GM12872 (cell line): ENCODE results near the gene TMEM94.

Experiments used
- CTCF ChIP-seq: IDR thresholded peaks from 3 replicates; pipeline ENCODE4 v1.5.1; 2011; ENCODE audit warnings: low read depth, mild to moderate bottlenecking, low read length, moderate library complexity; ENCODE audit not compliant: insufficient read depth

Gene TMEM94

GRCh38 chr17:75440738-75441448, 15.5 kb upstream of the TMEM94 start:
- TF ChIP-seq CTCF, result no peak

GRCh38 chr17:75442168-75443103, 14.0 kb upstream of the TMEM94 start:
- no peak for TF ChIP-seq CTCF

- no peak for TF ChIP-seq CTCF
These were observed 11.1 kb upstream of the TMEM94 start for GRCh38 chr17:75445296-75445695.

DNA sequence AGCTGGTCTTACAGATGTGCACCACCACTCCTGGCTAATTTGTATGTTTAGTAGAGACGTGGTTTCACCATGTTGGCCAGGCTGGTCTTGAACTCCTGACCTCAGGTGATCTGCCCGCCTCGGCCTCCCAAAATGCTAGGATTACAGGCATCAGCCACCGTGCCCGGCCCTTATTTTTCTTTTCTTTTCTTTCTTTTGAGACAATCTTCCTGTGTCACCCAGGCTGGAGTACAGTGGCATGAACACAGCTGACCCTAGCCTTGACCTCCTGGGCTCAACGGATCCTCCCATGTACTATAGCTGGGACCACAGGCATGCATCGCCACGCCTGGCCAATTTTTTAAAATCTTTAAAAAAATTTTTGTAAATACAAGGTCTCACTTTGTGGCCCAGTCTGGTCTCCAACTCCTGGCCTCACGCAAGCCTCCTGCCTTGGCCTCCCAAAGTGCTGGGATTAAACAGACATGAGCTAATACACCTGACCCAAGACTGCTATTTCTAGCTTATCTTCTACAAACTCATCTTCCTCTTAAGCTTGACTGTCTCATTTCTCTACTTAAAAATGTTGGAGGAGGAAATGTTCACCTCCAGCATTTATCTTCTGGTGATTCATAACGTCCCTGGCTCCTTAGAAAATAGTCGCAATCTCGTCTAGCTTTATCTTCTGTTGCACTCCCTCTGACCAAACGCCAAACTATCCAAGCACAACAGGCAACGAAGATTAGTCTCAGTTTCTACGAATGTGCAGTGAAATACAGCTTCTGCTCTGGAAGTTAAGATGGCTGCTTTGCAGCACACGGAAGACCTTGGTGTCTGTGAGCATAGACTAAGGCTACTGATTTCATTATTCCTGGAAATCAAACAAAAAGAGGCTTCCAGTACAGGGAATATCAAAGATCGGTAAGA, 8.2 kb upstream of the TMEM94 start:
- TF ChIP-seq CTCF, result no peak

GRCh38 chr17:75450270-75450669, 6.2 kb upstream of the TMEM94 start:
- TF ChIP-seq CTCF, result no peak

- no peak for TF ChIP-seq CTCF
These were observed 2.2 kb upstream of the TMEM94 start for GRCh38 chr17:75454193-75454592.

DNA sequence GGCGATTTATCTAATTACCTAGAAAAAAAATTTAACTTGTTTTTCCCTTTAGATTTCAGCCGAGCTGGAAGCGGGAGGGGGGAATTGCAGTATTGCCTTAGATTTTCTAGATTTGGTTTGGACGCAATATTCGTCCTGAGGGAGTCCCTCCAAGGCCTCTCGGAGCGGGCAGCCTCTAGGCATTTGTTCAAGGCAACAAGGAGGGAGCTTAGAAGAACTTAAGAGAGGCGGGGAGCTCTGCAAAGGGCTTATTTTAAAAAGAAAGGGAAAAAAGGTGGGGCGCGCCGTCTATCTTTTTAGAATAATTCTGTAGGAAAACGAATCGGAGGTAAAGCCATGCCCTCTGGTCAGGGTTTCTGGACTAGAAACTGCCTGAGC, 407 bp upstream of the TMEM94 start:
- no peak for TF ChIP-seq CTCF
